Measurements from ENCODE around the gene ALKAL2.

Gene ALKAL2

GRCh38 chr2:289362-290089, 1.6 kb upstream of the ALKAL2 start:
- peak in 1 of 2 experiments; percentile 23 for DNase-seq

- DNase-seq = no peak
Measured at GRCh38 chr2:288758-289361, 969 bp upstream of the ALKAL2 start.

- no peak for DNase-seq
Measured at GRCh38 chr2:287471-287885, 413 bp downstream of the ALKAL2 start.

GRCh38 chr2:286774-287392, 1.0 kb downstream of the ALKAL2 start:
- DNase-seq = no peak

GRCh38 chr2:286035-286434, 1.9 kb downstream of the ALKAL2 start:
- no peak for DNase-seq

- no peak for DNase-seq
Measured at GRCh38 chr2:285531-285930, 2.4 kb downstream of the ALKAL2 start.

GRCh38 chr2:284896-285492, 2.9 kb downstream of the ALKAL2 start:
- no peak for DNase-seq

GRCh38 chr2:283996-284794, 3.7 kb downstream of the ALKAL2 start:
- DNase-seq = no peak

- no peak for DNase-seq
Measured at GRCh38 chr2:282371-283263, 5.3 kb downstream of the ALKAL2 start.

GRCh38 chr2:281381-281780, 6.5 kb downstream of the ALKAL2 start:
- no peak for DNase-seq

GRCh38 chr2:280650-281110, 7.2 kb downstream of the ALKAL2 start:
- DNase-seq = no peak

- DNase-seq = no peak
Measured at GRCh38 chr2:279956-280649, 7.8 kb downstream of the ALKAL2 start.

GRCh38 chr2:279366-279765, 8.5 kb downstream of the ALKAL2 start:
- DNase-seq = no peak

GRCh38 chr2:278927-279320, 9.0 kb downstream of the ALKAL2 start:
- no peak for DNase-seq

GRCh38 chr2:278312-278926, 9.5 kb downstream of the ALKAL2 start:
- no peak for DNase-seq

- no peak for DNase-seq
Measured at GRCh38 chr2:275466-275865, 12.4 kb downstream of the ALKAL2 start.

GRCh38 chr2:274503-274902, 13.4 kb downstream of the ALKAL2 start:
- no peak for DNase-seq

GRCh38 chr2:273333-273732, 14.6 kb downstream of the ALKAL2 start:
- DNase-seq = no peak

GRCh38 chr2:271917-272316, 16.0 kb downstream of the ALKAL2 start:
- no peak for DNase-seq

- DNase-seq = no peak
Measured at GRCh38 chr2:270861-271260, 17.0 kb downstream of the ALKAL2 start.
